SH-SY5Y (cell line): Measurements from ENCODE around the gene SPTY2D1.

Experiments
- GATA2 ChIP-seq: IDR thresholded peaks from 2 replicates; pipeline ENCODE4 v1.6.1; 2011; ENCODE audit warnings: mild to moderate bottlenecking, low read depth, low read length
- GATA3 ChIP-seq: IDR thresholded peaks from 2 replicates; pipeline ENCODE4 v1.6.1; 2011; ENCODE audit warnings: low read depth, mild to moderate bottlenecking, low read length, moderate library complexity

DNA sequence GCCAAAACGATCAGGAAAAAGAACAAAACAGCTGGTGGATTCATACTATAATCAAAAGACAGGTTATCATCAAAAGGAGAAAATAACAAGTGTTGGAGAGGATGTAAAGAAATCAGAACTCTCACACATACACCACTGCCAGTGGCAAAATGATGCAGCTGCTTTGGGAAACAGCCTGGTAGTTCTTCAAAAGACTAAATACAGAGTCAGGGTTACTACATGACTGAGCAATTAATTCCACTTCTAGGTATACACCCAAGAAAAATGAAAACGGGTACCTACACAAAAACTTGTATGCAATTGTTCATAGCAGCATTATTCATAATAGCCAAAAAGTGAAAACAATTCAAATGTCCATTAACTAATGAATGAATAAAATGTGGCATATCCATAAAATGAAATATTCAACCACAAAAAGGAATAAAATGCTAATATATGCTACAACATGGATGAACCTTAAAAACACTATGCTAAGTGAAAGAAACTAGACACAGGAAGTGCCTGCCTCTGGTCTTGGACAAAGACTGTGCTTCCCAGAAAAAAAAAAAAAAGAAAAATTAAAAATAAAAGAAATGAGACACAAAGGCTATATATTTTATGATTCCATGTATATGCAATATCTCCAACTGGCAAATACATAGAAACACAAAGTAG, 53.9 kb downstream of the SPTY2D1 start:
- no peak for TF ChIP-seq GATA3
- no peak for TF ChIP-seq GATA2
